ENCODE measurements around the gene TMEM63A.
"Not testable (repeated sequence)": the region's sequence is repeated elsewhere in the genome, so short reads cannot be mapped to it uniquely, and the experiment has no call there.

The TMEM63A gene

DNA sequence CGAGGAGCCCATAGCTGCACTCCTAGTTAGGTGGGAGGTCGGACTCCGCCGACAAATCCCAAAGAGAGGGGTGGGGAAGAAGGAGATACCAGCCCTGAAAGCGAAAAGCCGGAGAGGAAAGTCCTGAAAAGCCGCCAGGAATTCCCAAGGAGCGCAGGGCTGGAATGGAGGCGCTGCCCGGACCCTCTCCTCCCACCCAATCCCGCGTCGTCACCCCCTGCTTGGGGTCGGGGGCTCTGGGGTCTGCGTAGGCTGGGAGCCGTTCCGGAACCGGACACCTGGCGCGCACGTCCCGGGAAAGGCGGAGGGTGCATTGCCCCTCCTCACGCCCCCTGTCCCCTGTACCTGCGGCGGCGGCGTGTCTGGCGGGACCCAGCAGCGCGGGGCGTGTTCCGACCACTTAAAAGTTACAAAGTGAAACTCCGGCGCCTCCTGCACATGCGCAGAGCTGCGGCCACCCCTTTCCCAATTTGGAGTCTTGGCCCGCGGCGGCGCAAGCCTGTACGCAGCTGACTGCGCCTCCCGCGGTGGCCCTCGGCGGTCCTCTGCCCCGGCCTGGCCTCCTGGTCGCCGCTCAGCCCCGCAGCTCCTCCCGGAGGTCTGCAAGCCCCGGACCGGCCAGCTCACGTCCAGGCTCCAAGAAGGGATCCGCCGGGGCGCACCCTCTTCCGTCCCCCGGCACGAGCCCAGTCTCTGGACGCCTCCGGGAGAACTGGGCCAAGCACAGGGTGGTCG is at the start of gene TMEM63A:
TSS of gene TMEM63A (minus strand) at position 422 of the 735 bp plus-strand sequence. CDS start 4,800 bp downstream, outside the sequence.
- peak; percentile 90 for DNase-seq

DNA sequence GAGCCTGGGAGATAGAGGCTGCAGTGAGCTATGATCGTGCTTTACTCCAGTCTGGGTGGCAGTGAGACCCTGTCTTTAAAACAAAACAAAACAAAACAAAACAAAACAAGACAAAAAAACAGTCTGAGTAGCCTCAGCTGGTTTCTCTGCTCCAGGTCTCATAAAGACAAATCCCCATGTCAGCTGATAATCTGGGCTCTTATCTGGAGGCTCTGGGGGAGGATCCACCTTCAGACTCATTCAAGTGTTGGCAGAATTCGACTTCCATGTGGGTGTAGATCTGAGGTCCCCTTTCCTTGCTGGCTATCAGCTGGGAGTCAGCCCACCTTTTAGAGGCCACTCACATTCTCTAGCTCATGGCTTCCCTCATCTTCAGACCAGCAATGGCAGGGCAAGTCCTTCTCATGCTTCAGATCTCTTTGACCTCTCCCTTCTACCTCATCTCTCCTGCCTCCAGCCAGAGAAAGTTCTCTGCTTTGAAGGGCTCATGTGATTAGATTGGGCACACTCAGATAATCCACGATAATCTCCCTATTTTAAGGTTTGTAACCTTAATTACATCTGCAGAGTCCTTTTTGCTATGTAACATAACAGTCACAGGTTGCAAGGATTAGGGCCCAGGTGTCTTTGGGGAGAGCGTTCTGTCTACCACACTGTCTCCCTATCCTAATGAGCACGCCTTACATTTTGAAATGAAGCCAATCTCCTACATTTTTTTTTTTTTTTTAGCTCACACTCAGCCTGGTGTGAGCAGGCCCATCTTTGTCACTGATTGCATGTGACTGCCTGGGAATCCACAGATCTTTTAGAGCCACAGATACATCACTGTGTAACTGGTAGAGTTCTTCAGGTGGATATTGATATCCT is 49.3 kb upstream of the TMEM63A start:
- no peak for DNase-seq

DNA sequence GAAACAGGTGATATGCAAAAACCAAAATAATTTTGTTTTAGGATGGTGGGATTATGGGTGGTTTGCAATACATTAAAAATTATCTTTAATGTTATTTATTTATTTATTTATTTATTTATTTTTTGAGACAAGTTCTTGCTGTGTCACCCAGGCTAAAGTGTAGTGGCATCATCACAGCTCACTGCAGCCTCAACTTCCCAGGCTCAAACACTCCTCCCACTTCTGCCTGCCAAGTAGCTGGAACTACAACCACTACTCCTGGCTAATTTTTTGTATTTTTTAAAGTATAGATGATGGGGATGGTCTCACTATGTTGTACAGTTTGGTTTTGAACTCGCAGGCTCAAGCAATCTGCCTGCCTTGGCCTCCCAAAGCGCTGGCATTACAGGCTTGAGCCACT is 48.4 kb upstream of the TMEM63A start:
- DNase-seq = no peak

DNA sequence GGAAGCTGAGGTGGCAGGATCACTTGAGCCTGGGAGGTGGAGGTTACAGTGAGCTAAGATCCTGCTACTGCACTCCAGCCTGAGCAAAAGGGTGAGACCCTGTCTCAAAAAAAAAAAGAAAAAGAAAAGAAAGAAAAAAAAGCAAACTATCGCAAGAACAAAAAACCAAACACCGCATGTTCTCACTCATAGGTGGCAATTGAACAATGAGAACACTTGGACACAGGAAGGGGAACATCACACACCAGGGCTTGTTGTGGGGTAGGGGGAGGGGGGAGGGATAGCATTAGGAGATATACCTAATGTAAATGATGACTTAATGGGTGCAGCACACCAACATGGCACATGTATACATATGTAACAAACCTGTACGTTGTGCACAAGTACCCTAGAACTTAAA is 47.3 kb upstream of the TMEM63A start:
- DNase-seq = not testable (repeated sequence)

DNA sequence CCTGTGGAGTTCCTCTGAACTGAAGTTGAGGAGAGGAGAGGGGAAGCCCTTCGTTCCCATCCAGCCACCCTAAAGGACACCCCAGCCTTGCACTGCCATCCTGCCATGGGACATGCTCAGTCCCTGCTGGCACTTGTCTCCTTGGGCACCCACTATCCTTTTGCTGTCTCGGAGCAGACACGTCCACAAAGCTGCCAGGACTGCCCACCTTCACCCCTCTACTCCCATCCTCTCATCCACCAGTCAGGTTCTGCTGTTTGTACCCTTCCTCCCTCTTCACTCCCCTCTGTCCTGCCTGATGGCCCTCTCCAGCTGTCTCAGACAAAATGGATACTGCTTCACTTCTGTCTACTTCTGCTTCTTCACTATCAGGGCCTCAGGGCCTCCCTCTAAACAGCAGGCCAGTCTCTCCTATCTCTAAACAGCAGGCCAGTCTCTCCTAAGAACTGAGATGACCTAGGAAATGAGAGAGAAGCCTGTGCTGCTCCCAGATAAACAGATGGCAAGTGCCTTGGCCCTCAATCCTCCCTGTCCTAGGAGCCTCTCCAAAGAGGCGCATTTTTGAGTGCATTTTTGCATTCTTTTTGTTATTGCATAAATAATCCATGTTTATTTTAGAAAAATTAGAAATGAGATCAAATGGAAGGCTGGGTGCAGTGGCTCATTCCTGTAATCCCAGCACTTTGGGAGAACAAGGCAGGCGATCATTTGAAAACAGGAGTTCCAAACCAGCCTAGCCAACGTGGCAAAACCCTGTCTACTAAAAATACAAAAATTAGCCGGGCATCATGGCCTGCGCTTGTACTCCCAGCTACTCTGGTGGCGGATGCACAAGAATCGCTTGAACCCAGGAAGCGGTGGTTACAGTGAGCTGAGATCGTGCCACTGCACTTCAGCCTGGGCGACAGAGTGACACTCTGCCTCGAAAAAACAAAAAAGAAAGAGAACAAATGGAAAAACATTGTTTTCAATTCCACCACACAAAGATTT is 46.3 kb upstream of the TMEM63A start:
- DNase-seq = peak; percentile 35

DNA sequence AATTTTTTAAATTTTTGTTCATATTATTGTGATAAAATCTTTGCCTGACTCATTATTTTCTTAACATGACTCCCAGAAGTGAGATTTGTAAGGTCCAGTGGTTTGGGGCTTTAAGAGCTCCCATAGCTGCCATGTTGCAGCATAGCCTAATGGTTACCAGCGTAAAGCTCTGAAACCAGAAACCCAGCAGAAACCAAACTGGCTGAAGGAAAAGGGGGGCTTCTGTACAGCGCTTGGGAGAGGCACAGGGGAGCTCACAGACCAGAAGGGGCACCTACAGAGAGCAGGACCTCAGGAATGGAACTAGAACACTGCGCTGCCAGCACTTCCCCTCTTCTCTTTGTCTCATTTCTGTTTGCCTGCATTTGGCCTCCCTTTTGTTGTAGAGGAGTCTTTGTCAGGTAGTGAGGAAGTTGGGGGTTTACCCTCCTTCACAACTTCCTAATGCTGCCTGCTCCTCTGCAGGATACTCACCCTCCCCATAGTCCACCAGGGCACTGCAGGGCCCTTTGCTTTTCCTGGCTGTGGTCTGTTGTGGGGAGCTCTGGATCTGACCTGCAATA is 44.5 kb upstream of the TMEM63A start:
- DNase-seq = no peak

DNA sequence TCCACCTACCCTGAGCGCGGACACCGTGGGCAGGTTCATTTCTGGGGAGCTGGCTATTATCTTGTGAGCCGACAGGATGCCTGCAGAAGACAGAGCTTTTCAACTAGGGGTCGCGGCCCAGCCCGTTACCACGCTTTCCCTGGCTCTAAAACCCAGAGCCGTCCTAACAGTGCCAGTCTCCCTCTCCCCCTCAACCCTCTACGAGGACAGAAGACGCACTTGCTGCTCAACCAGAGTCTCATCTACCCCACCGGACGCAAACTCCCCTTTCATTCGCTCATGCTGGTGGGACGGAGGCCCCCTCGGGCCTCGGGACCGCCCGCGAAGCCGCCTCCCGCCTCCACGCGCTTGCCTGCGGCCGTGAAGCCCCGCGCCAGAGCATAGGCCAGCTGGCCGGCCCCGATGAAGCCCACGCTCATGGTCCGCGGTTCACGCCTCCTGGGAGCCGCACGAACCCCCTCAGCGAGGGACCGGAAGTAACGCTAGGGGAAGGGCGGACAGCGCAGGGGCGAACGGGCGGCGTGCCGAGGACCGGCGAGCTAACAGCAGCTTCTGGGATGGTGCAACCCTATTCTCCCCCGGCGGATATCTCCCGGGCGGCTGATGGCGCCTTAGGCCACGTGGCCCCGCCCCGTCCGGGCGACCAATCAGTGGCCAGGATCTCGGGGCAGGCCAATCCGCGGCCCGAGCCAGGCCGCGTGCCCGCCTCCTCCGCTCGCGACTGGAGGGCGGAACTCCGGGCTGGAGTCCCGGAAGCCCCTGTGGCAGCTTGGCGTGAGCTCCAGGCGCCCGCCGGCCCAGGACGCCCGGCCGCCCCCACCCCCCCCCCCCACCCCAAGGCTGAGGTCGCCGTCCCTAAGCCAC is 41.7 kb upstream of the TMEM63A start, which contains the start of gene PYCR2:
TSS of gene PYCR2 (minus strand) at position 559 of the 864 bp plus-strand sequence. CDS start at position 419, 140 bp downstream.
- peak; percentile 96 for DNase-seq

DNA sequence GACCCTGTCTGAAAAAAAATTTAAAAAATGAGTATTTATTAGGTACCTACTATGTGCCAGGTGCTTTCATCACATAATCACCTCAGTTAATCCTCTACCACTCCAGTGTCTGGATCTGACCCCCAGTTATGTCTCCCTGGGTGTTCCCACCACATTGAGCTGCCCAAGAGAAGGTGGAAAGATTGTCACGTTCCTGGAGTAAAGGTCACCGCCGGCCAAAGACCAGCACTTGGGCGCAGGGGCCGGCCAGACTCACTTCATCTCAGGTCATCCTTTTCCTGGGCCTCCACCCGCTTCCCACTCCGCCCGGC is 41.2 kb upstream of the TMEM63A start:
- DNase-seq = no peak

DNA sequence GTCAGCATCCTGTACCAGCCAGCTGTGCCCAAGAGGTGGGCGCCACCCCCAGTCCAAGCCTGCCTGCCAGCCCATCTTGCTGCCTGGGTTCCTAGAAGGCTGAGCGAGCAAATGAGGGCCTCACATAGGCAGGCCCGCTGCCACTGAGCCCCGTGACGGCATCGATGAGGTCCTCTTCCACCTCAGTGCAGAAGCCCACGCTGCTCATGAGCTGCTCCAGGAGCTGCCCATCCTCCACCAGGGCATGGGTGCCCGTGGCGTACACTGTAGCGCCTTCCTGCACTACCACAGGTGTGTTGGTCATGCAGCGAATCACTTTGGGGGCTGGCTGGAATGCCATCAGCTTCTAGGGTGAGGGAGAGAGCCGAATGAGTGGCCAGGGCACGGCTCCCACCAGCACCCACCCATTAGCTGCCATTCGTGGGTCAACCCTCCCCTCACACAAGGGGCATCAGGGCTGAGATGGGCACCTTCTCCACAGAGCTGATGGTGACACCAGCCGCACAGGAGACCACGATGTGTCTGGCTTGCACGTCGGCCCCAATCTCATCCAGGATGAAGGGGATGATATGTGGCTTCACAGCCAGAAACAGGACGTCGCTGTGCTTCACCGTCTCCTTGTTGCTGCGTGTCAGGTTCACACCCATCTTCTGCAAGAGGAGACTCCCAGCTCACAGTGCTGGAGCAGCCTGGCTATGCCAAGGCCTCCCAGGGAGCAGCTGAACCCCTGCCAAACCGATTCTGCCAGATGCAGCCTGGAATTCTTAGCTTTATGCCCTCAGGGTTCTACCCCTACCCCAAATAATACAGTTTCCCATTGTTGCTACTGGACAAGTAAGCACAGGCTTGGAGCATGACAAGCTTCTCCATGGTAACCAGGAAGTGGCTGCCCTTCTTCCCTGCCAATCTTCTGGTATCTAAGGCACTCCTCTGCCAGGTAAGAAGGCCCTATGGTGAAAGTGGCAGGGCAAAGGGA is 39.8 kb upstream of the TMEM63A start:
- no peak for DNase-seq

DNA sequence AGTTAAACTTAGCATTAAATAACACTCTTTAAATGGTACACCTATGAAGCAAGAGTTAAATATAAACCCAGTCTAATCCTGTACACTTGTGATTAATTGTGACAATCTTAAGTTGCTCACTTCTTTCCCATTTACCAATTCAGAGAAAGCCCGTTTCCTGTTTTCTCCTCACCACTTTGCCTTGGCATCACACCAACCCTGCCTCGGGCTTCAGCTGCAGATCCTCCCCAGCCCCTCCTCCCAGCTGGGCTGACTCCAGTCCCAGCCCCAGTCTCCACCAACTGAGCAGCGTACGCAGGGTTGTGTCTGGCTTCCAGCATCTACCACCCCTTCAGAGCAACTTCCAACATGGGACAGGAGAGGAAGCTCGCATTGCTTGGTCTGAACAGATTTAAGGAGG is 37.7 kb upstream of the TMEM63A start:
- DNase-seq = no peak

DNA sequence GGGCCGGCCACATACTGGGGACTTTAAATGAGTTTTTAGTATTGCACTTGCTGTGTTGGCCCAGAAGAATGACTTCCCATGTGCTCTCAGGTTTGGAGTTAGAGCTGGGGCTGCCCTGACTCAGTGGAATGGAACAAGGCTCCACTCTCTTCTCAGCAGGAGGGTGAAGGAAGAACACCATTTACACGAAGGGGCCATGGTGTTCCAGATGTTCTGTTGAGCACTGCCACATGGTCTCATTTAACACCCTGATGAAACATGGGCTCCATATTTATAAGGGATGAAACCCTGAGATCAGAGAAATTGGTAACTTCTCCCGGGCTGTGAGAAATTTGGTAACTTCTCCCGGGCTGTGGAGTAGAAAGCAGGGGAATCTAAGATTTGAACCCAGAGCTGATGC is 36.1 kb upstream of the TMEM63A start:
- DNase-seq = no peak

DNA sequence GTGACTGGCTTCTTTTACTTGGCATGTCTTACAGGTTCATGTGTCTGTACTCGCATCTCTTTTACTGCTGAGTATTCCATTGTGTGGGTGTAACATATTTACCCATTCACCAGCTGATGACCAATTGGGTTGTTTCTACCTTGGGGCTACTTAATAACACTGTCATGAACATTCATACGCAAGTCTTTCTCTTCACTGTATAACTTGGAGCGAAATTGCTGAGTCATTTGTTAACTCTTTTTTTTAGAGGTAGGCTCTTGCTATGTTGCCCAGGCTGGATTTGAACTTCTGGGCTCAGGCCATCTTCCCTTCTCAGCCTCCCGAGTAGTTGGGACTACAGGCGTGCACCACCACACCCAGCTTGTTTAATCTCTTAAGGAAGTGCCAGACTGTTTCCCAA is 35.4 kb upstream of the TMEM63A start:
- DNase-seq = no peak

DNA sequence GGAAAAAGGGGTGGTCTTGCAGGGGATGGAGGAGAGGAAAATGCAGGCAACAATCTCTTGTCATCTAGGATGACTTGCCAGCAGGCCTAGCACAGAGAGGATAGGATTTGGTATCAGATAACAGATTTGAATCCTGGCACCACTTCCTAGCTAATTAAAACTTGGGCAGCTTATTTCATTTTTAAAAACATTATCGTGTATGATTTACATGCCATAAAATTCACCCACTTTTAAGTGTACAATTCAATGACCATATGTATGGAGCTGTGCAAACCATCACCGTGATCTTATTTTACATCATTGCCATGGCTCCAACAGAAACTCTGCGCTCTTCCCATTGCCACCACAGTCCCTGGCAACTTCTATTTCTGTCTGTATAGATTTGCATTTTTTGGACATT is 34.9 kb upstream of the TMEM63A start:
- DNase-seq = no peak

DNA sequence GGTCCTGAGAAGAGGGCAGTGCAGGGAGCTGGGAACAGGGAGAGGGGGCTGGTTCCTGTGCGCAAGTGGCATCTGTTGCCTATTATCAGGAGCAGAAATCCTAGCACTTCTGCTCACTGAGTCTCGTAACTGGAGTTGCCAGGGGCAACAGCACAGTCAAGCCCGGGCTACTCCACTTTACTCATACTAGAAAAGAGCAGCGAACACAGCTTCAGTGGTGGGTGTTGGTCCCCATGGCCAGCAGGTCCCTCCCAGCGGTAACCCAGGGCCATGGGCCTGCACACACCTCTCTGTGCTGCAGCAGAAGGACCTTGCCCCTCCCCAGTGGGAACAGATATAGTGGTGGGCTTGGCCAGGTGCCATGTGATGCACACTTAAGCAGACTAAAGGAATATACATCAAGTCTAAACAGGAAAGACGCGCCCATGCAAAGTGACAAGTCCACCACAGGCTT is 33.4 kb upstream of the TMEM63A start:
- DNase-seq = no peak

DNA sequence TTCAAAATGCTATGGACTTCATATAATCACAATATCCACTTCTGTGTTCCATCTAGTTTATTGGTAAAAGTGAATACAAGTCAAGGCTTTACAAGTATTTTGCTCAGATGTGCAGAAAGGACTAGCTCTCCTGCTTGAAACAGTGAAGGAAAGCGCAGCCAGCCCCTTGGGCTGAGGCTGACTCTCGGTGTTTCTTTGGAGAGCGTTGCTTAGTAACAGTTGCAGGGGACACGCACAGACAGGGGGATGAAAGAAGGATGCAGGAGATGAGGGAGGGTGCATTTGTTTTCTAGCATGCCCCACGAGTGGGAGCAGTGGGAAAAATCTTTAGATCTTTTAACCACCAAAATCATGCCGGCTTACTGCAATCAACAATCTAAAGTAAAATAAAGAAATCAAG is 32.8 kb upstream of the TMEM63A start:
- DNase-seq = no peak

DNA sequence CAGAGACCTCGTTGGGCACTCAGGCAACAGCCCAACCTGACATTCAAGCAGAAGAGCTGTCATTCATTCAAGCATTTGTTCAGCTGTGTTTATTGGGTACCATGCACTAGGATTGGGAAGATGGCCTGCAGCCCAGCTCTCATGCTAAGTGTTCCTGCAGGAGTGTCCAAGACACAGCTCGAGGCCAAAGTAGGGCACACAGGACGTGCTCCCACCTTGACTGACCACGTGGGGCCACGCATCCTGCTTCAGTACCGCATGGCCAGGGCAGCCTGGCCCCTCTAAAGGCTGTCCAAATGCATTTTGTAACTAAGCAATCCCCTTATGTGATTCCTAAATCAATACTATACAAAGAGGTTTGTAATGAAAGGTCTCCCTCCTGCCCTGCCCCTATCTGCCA is 32.2 kb upstream of the TMEM63A start:
- DNase-seq = no peak

DNA sequence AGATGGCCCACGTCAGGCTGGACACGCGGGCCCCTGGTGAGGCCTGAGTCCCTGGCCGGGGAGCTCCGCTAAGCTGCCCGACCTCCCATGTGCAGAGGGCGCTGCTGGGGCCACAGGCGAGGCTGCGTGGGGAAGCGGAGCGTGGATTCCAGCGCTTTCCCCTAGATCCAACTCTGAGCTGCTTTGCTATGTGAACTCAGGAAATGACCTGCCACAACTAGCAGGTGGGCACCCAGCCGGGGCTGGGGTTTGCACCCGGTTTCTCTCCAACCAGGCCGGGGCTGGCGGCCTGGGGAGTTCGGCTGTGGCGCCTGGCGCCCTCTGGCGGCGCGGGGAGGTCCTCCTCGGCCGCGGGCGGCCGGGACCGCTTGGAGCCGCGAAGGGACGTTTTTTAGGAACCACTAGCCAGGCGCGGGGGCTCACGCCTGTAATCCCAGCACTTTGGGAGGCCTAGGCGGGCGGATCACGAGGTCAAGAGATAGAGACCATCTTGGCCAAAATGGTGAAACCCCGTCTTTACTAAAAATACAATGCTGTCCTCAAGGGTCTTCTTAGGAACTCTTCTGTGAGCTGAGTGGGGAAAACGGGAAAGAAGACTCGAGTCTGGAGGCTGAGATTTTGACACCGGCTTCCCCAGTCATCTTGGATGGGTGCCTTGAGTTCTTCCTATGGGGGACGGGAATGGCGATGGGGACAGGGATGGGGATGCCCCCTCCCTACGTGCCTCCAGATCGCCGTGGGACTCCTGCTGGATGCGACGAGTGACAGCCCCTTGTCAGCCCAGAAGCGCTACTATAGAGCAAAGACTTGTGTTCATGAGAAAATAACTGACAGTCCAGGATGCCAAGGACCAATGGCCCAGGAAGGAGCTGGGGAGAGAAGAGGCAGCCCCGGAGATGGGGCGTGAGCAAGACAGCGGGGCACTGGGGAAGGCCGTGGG is 29.3 kb upstream of the TMEM63A start:
- peak; percentile 69 for DNase-seq

DNA sequence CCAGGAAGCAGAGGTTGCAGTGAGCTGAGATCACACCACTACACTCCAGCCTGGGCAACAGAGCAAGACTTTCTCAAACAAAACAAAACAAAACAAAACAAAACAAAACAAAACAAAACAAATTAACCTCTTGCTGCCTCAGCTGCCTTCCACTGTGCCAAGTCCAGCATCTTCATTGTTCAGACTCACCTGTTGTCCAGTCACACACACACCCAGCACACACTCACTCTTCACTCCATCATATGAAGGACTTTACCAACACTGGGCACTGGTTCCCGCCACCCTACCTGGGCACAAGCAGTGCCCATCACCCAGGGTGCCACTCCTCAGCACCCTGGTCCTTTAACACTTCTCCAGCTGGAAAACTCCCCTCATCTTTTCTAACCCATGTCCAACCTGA is 27.3 kb upstream of the TMEM63A start:
- DNase-seq = no peak

DNA sequence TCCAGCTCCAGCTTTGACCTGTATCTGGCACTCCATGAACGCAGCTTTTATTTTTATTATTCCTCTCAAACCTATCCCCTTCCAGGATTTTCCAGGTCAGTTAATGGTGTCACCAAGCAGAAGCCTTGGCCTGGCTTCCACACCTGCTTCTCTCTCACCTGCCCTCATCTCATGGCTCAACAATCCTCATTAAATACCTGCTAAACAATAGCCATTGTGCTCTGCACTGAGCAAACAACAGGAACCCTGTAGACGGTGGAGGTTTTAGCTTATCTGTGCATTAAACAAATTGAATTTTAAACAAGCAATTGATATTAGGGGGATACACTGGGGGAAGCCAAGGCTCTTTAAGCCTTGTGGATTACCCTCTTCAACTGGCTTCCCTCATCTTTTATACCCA is 26.6 kb upstream of the TMEM63A start:
- DNase-seq = no peak
